LNCAP (cell line): ENCODE data around the gene NOX5.

Experiments
- TF ChIP-seq, protein P1 (sequence below): fragments of 450-650 bp; IDR thresholded peaks from 2 replicates; pipeline ENCODE4 v1.5.1; 2017; ENCODE audit warnings: mild to moderate bottlenecking

NOX5 gene

DNA sequence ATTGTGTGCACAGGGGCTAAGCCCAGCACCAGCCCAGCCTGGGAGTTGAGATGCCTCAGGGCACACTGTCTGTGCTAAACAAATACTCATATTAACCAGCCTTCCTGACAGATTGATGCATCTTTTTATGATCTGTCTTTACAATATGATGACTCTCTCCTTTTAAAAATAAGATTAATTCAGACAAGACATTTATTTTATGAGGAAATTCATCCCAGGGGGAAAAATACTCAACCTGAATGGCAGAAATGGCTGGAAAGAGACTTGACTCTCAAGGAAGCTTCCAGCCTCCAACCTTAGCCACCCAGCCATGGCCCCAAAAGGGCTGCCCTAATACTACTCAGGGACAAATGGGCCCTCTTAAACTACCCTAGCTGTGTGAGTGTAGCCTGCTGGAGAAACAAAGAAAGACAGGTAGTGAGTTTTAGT is 46.9 kb downstream of the NOX5 start:
- TF ChIP-seq, protein P1, sequence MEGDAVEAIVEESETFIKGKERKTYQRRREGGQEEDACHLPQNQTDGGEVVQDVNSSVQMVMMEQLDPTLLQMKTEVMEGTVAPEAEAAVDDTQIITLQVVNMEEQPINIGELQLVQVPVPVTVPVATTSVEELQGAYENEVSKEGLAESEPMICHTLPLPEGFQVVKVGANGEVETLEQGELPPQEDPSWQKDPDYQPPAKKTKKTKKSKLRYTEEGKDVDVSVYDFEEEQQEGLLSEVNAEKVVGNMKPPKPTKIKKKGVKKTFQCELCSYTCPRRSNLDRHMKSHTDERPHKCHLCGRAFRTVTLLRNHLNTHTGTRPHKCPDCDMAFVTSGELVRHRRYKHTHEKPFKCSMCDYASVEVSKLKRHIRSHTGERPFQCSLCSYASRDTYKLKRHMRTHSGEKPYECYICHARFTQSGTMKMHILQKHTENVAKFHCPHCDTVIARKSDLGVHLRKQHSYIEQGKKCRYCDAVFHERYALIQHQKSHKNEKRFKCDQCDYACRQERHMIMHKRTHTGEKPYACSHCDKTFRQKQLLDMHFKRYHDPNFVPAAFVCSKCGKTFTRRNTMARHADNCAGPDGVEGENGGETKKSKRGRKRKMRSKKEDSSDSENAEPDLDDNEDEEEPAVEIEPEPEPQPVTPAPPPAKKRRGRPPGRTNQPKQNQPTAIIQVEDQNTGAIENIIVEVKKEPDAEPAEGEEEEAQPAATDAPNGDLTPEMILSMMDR: no peak

DNA sequence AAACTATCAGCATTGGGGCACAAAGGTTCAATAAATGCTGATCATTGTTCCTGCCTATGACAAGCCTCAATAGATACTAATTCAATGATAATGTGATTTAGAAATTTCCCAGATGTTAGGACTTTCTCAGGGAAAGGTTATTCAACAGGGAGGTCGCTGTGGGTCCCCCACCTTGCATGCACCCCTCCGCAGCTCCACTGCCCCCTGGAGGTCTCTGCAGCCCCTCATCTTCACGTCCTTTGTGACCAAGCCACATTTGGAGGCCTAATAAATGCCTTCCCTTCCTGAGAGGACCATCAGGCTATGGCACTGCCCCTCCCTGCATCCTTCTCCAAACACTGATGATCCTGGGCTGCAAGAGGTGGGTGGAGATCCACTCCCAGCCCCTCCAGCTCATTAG is 50.2 kb downstream of the NOX5 start:
- TF ChIP-seq, protein P1: no peak

GRCh38 chr15:69066007-69066995 is 51.8 kb downstream of the NOX5 start:
- TF ChIP-seq, protein P1: no peak

DNA sequence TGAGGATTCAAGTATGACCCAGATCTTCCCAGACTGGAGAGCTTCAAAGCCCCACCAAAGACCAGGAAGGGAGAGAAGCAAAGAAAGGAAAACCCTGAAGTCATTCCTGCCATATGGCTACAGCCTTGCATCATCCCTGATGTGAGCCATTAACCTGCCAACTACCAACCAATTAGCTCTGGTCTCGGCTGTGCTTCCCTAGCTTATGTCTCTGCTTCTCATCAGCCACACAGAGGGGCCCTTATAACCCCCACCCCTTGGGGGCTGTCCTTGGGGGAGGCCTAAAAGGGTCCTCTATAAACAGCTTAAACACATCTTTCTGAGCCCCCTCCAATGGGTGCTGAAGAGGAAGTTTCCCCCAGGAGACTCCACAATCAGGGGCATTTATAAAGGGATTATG is 52.8 kb downstream of the NOX5 start:
- TF ChIP-seq, protein P1: no peak

DNA sequence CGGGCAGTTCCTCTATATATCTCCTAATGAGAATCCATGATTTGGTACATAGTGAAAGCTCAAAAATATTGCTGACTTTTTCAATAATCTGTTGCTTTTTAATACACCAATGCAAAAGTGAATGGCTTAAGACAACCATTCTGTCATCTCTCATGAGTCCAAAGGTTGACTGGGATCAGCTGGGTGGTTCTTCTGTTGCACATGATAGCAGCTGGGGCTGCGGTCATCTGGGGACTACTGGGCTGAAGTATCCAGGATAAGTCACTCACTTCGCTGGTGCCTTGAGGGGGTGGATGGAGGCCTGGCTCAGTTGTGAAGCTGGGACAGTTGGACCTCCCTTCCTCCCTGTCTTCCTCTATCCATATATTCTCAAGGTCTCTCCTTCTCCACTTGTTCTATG is 53.7 kb downstream of the NOX5 start:
- TF ChIP-seq, protein P1: no peak

GRCh38 chr15:69069996-69070395 is 55.5 kb downstream of the NOX5 start:
- TF ChIP-seq, protein P1: no peak

DNA sequence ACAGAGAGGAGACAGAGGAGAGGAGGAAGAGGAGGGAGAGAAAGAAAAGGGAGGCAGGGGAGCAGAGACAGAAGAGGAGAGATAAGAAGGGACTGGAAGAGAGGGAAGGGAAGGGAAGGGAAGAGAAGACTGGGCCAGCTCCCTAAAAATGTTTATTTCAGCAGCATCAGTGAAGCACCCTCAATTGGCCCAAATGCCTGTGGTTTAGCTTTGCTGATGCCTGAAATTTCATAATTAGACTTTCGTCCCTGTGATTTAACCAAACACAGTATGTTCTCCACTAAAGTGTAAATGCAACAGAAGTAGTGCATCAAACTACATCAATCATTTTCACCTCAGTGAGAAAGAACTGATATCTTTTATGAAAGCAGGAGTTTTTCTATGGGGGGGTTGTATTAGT is 55.9 kb downstream of the NOX5 start:
- TF ChIP-seq, protein P1: no peak
